SK-N-SH treated with all-trans-retinoic acid at 6 μM for 48 hours (cell line): ENCODE data around the gene RUNX3.

Experiments used
- ATAC-seq: fragments of 200-7000 bp; cut with Tn5 transposase; 3 replicates; pipeline ENCODE4 v1.9.1; 2020; ENCODE audit warnings: mild to moderate bottlenecking, moderate library complexity
- ARNTL ChIP-seq: fragments of 450-650 bp; formaldehyde crosslinking; IDR thresholded peaks from 2 replicates; pipeline ENCODE4 v1.5.0; 2020; ENCODE audit warnings: low read depth, mild to moderate bottlenecking, moderate library complexity, borderline replicate concordance
- BACH2 ChIP-seq: fragments of 250-450 bp; sonication (Bioruptor Pico); IDR thresholded peaks from 2 replicates; pipeline ENCODE4 v1.9.0; 2021; ENCODE audit warnings: mild to moderate bottlenecking, borderline replicate concordance
- CREB5 ChIP-seq: fragments of 250-450 bp; sonication (Bioruptor Pico); IDR thresholded peaks from 2 replicates; pipeline ENCODE4 v1.5.1; 2020; ENCODE audit warnings: low read depth, mild to moderate bottlenecking, moderate library complexity
- CSDC2 ChIP-seq: fragments of 250-450 bp; sonication (Bioruptor Pico); IDR thresholded peaks from 2 replicates; pipeline ENCODE4 v1.5.0; 2020; ENCODE audit warnings: mild to moderate bottlenecking, moderate library complexity
- CSRNP3 ChIP-seq: fragments of 250-450 bp; sonication (Bioruptor Pico); IDR thresholded peaks from 2 replicates; pipeline ENCODE4 v1.5.1; 2021; ENCODE audit warnings: mild to moderate bottlenecking, moderate library complexity
- ESRRG ChIP-seq: fragments of 250-450 bp; sonication (Bioruptor Pico); IDR thresholded peaks from 2 replicates; pipeline ENCODE4 v1.6.1; 2021; ENCODE audit warnings: mild to moderate bottlenecking
- GLIS3 ChIP-seq: fragments of 250-450 bp; sonication (Bioruptor Pico); IDR thresholded peaks from 2 replicates; pipeline ENCODE4 v1.5.0; 2020; ENCODE audit warnings: mild to moderate bottlenecking, moderate library complexity
- ISL1 ChIP-seq: fragments of 250-450 bp; sonication (Bioruptor Pico); IDR thresholded peaks from 2 replicates; pipeline ENCODE4 v2.1.2; 2022; ENCODE audit warnings: mild to moderate bottlenecking, moderate library complexity
- OSR1 ChIP-seq: fragments of 250-450 bp; sonication (Bioruptor Pico); IDR thresholded peaks from 2 replicates; pipeline ENCODE4 v1.8.0; 2022; ENCODE audit warnings: moderate library complexity, mild to moderate bottlenecking, inconsistent platforms
- POU6F1 ChIP-seq: fragments of 250-450 bp; sonication (Bioruptor Pico); IDR thresholded peaks from 2 replicates; pipeline ENCODE4 v1.8.0; 2021; ENCODE audit warnings: low read depth, mild to moderate bottlenecking, moderate library complexity, borderline replicate concordance
- PPARA ChIP-seq: fragments of 250-450 bp; sonication (Bioruptor Pico); IDR thresholded peaks from 2 replicates; pipeline ENCODE4 v1.5.0; 2020; ENCODE audit warnings: mild to moderate bottlenecking, borderline replicate concordance
- RARB ChIP-seq: fragments of 250-450 bp; sonication (Bioruptor Pico); IDR thresholded peaks from 2 replicates; pipeline ENCODE4 v1.8.0; 2021; ENCODE audit warnings: mild to moderate bottlenecking, moderate library complexity
- SNAI2 ChIP-seq: fragments of 250-450 bp; sonication (Bioruptor Pico); IDR thresholded peaks from 2 replicates; pipeline ENCODE4 v1.5.0; 2020; ENCODE audit warnings: mild to moderate bottlenecking, moderate library complexity
- TCF4 ChIP-seq: fragments of 250-450 bp; sonication (Bioruptor Pico); IDR thresholded peaks from 2 replicates; pipeline ENCODE4 v1.8.0; 2021; ENCODE audit warnings: mild to moderate bottlenecking, moderate library complexity, borderline replicate concordance
- TOX ChIP-seq: fragments of 250-450 bp; sonication (Bioruptor Pico); IDR thresholded peaks from 2 replicates; pipeline ENCODE4 v1.8.0; 2021; ENCODE audit warnings: mild to moderate bottlenecking, moderate library complexity, borderline replicate concordance
- TSHZ2 ChIP-seq: fragments of 250-450 bp; sonication (Bioruptor Pico); IDR thresholded peaks from 2 replicates; pipeline ENCODE4 v1.5.0; 2020; ENCODE audit warnings: mild to moderate bottlenecking, moderate library complexity
- ZC3H10 ChIP-seq: fragments of 250-450 bp; sonication (Bioruptor Pico); IDR thresholded peaks from 2 replicates; pipeline ENCODE4 v1.5.1; 2021; ENCODE audit warnings: mild to moderate bottlenecking, moderate library complexity
- ZFP3 ChIP-seq: fragments of 250-450 bp; sonication (Bioruptor Pico); IDR thresholded peaks from 2 replicates; pipeline ENCODE4 v1.5.0; 2020; ENCODE audit warnings: mild to moderate bottlenecking, moderate library complexity
- ZNF565 ChIP-seq: fragments of 450-650 bp; formaldehyde crosslinking; conservative IDR thresholded peaks from 2 replicates; pipeline ENCODE4 v1.5.0; 2020; ENCODE audit warnings: low read depth, mild to moderate bottlenecking, moderate library complexity
- ZNF70 ChIP-seq: fragments of 450-650 bp; formaldehyde crosslinking; IDR thresholded peaks from 2 replicates; pipeline ENCODE4 v1.5.0; 2020; ENCODE audit warnings: mild to moderate bottlenecking, moderate library complexity
- ZNF8 ChIP-seq: fragments of 450-650 bp; formaldehyde crosslinking; IDR thresholded peaks from 2 replicates; pipeline ENCODE4 v1.5.0; 2020; ENCODE audit warnings: mild to moderate bottlenecking, moderate library complexity

The RUNX3 gene

GRCh38 chr1:24939040-24939674 lies 9.1 kb upstream of the RUNX3 start:
- no peak for TF ChIP-seq ARNTL (CRISPR knock-in tag)
- TF ChIP-seq ZNF565 (CRISPR knock-in tag): no peak
- TF ChIP-seq ZC3H10 (CRISPR knock-in tag): no peak
- no peak for TF ChIP-seq ZNF8 (CRISPR knock-in tag)
- TF ChIP-seq GLIS3 (CRISPR knock-in tag): no peak
- ATAC-seq: no peak

GRCh38 chr1:24938276-24938675 lies 8.2 kb upstream of the RUNX3 start:
- no peak for TF ChIP-seq RARB
- TF ChIP-seq ZNF565 (CRISPR knock-in tag): no peak
- TF ChIP-seq POU6F1 (CRISPR knock-in tag): no peak
- TF ChIP-seq TOX (CRISPR knock-in tag): no peak
- no peak for TF ChIP-seq GLIS3 (CRISPR knock-in tag)
- TF ChIP-seq SNAI2 (CRISPR knock-in tag): no peak
- TF ChIP-seq PPARA (CRISPR knock-in tag): no peak
- TF ChIP-seq CREB5 (CRISPR knock-in tag): no peak
- TF ChIP-seq CSRNP3 (CRISPR knock-in tag): no peak
- no peak for TF ChIP-seq ZC3H10 (CRISPR knock-in tag)
- no peak for TF ChIP-seq ISL1 (CRISPR knock-in tag)
- TF ChIP-seq ZNF70: no peak
- TF ChIP-seq OSR1: no peak
- no peak for TF ChIP-seq CSDC2 (CRISPR knock-in tag)
- TF ChIP-seq ZNF8 (CRISPR knock-in tag): no peak
- no peak for ATAC-seq

GRCh38 chr1:24936684-24937083 lies 6.6 kb upstream of the RUNX3 start:
- no peak for ATAC-seq
- TF ChIP-seq ESRRG (no peak), ISL1 (CRISPR knock-in tag) (no peak), CREB5 (CRISPR knock-in tag) (no peak), TSHZ2 (CRISPR knock-in tag) (no peak), SNAI2 (CRISPR knock-in tag) (no peak), ZNF70 (no peak), TCF4 (CRISPR knock-in tag) (no peak), OSR1 (no peak), GLIS3 (CRISPR knock-in tag) (no peak), ZNF8 (CRISPR knock-in tag) (no peak), ZFP3 (CRISPR knock-in tag) (no peak), BACH2 (no peak), ARNTL (CRISPR knock-in tag) (no peak), RARB (no peak), ZC3H10 (CRISPR knock-in tag) (no peak)
